ENCODE results near the gene C1QTNF12.
A peak's percentile ranks its signal among the peaks of the same experiment; 100 is the strongest.

The C1QTNF12 gene

DNA sequence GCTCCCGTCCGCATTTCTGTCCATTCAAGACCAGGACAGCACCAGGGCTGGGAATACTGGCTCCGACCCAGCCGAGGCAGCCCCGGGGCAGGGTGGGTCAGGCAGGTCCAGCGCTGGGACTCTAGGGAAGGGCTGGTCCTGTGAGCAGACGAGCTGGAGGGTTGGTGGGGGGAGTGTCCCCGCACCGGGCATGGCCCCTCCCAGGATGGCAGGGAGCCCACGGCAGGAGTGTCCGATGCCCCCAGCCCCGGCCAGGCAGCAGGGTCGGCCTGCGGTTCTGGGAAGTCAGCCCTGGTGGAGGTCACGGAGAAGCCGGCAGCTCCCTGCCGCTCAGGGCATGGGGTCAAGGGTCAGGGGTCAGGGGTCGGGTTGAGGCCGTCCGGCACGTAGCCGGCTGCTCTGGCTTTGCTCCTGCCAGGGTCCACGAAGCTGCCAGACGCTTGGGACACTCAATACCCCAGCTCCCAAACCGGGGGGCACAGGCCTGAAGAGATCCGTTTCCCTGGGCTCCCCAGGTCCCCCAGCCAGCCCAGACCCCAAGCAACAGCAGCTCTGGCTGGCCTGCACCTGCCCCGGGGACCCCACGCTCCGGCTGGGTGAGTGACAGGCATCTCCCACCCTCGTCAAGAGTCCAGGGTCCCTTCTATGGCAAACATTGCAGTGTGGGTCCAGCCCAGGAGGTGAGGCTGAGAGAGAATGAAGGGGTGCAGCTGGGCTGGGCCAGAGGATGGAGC lies 6.7 kb downstream of the C1QTNF12 start:
- DNase-seq, result no peak

DNA sequence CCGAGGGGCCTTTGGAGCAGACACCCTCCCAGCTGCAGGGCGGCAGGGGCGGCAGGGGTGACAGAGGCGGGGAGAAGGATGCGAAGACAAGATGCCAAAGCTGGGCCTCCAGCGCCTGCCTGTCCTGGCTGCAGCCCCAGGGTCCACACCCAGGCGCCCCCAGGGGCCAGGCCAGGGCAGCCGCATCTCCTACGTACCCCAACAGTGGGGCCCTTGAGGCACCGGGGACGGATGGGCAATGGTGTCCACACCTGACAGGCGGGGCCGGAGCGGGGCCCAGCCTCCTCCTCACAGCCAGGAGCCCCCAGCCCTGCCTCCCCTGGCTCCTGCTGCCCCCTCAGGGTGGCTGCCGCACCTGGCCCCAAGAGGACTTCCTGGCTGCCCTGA lies 7.3 kb downstream of the C1QTNF12 start:
- no peak for DNase-seq

DNA sequence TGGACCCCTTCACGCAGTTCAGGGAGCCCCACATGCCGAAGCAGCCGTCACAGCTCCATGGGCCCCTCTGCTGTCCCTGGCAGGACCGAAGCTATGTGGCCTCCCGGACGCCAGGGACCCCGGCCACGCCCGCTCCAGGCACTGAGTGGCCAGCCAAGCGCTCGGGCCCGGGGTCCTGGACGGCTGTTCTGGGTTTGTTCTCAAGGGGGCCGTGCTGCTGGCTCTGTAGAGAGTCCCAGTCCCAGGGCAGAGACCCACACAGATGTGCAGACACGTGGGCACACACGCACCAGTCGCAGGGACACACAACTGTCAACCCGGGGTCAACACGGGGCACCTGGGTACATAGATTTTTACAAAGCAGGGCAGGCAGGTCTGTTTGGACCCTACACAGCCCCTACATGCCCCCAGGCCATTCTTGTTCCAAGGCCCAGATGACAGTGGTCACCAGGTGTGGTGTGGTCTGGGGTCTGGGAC lies 7.8 kb downstream of the C1QTNF12 start:
- DNase-seq, result no peak

DNA sequence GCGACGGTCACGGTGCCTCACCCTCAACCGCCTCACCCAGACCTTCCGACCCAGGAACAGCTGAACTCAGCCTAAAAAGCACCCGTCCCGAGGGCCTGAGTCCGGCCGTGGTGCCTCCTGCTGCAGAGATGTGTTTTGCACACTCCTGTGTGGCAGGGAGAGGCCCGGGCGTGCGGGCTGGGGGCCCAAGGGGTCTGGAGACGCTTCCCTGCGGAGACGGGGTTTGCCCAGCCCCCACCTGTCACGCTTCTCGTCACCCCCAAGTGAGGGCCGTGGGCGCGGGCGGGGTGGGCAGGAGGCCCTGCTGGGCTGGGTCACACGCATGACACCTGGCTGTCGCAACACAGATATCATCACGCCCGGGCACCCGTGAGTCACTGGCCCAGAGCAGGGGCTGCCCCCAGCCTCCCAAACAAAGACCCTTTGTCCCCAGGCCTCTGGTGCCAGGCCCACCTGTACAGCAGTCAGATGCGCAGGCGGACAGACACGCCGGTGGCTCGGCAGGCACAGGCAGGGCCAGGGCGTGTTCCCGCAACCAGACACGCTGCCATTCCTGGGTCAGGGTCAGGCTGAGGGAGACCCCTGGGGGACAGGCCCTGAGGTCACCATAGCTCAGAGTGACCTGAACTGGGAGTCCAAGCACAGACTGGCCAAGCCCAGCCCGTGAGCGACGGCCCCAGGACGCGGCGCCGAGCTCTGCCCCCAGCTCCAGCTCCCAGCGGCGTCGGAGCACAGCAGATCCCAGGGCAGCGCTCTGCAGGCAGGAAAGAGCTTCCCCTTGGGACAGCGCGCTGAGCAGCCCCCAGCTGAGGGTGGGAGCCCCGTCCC lies 8.4 kb downstream of the C1QTNF12 start:
- DNase-seq, result no peak

DNA sequence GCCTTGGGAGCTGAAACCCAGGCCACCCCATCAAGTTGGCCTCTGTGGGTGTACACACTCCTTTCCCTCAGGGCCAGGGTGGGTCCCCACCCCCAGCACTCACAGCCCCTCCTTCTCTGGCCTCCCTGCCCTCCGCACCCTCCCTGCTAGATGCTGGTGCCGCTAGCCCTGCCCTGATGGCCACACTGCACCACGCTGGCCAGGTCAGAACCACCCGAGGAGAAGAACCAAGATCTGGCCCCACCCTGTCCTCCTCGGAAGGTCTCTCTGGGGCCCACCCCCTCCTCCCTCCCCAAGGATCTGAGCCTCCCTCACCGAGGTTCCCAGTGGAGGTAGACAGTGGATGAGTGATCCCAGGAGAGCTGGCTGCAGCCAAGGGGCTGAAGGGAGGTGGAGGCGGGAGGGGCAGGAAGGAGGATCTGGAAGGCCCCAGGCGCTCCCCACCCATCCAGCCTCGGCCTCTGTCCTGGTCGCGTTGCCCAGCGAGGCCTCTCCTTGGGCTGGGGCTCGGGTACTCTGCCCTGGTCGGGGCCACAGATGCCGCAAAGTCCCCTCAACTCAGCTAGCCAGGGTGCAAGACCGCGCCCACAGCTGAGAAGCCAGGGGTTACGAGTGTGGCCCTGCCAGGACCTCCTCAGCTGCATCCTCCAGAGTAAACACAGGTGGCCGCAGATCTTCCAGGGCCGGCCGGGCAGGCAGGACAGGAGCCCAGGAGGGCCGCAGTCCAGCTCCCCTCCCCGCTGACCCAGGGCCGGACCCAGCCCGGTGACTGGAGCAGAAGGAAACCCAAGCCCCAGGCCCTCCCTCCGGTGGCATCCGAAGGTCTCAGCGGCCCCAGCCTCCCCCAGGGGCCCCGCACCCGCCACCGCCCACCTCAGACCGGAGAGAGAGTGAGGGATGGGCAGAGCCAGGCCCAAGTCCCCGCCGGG lies 9.3 kb downstream of the C1QTNF12 start:
- DNase-seq, result no peak

DNA sequence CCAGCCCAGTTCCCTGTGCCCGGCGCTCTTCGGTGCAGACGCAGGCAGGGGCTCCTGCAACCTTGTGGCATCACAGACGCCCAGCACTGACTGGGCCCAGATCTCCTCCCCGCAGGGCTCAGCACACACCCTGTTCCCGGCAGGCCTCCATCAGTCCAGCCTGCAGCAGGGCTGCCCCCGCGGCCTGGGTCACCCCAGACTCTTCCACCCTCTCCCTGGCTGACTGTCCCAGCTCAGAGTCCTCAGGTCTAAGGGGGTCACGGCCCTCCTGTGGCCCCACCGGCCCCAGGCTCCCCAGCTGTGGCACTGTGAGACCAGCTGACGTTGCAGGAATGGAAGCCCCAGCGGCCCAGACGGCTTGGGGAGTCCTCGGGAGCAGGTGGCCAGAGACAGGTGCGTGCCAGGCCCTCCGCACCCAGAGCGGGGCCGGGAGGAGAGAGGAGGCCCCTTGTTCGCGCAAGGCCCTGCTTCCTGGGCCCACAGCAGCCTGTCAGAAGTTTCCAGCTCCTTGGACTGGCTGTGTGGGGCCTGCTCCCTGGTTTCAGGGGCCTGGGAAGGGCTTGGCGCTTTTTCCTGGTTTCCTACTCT lies 10.3 kb downstream of the C1QTNF12 start:
- no peak for DNase-seq

DNA sequence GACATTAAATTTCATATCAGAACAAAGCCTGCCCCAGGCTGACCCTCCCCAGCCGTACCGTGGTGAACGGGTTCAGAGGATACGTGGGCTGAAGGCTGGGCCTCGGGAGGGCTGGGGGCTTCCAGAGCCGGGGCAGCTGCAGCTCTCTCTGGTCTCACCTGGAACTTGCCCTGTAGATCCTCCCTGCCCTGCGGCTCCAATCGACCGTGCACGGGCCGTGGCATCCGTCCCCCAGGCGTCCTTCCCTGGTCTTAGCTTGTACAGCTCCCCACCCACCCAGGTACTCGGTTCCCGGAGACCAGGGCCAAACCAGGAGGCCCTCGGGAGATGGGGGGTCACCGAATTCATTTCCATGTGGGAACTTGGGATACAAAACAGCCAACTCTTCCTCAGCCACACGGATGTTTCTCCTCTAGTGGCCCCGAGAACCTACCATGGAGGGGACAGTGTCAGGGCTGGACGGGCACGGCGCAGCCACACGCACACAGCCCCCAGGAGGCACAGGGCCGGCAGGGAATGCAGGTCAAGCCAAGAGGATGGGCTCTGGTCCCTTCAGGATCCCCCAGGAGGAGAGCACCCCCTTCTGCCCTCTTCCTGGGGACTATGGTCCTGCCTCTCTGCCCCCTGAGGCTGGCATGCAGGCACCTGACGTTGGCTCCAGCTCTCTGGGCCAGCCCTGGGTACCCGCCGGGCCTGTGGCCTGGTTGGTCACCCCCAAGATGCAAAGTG lies 11.3 kb downstream of the C1QTNF12 start:
- DNase-seq, result no peak

DNA sequence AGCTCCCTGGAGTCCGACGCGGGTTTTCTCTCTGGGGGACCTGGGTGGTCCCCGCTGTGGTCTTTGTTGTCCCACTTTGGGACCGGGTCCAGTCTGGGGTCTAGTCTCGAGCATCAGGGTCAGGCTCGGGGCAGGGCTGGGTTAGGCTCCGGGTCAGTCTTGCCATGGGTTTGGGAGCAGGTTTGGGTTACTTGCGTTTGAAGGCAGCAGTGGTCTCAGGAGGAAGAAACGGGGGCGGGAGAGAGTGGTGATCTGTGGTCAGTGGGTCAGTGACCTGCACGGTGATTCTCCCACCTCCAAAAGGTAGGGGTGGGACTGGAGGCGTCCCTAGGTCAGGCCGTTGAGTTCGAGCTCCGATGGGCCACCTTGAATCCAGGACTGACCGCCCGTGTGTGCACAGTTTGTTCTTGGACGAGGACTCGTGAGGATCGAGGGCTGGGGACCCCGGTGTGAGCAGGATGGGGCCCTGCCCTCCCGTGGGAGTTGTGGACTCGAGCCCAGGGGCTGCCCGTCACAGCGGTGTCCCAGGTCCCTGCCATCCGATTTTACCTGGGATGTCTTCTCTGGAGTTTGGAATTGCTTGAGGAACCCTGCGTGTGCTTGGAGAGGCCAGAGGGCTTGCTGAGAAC lies 12.2 kb downstream of the C1QTNF12 start:
- no peak for DNase-seq

DNA sequence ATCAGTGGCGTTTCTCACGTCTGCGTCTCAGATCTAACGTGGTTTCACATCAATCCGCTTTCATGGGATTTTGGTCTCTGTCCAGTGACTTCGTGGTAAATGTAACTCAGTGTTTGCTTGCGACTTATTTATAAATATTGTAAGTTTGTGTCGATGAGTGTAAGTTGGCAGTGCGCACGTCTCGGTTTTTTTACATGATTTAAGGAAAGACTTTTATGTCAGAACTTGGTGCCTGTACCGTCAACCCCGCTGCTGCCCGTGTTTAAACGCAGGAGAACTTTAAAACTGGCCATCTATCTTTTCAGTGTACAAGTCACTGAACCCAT lies 13.0 kb downstream of the C1QTNF12 start:
- no peak for DNase-seq

DNA sequence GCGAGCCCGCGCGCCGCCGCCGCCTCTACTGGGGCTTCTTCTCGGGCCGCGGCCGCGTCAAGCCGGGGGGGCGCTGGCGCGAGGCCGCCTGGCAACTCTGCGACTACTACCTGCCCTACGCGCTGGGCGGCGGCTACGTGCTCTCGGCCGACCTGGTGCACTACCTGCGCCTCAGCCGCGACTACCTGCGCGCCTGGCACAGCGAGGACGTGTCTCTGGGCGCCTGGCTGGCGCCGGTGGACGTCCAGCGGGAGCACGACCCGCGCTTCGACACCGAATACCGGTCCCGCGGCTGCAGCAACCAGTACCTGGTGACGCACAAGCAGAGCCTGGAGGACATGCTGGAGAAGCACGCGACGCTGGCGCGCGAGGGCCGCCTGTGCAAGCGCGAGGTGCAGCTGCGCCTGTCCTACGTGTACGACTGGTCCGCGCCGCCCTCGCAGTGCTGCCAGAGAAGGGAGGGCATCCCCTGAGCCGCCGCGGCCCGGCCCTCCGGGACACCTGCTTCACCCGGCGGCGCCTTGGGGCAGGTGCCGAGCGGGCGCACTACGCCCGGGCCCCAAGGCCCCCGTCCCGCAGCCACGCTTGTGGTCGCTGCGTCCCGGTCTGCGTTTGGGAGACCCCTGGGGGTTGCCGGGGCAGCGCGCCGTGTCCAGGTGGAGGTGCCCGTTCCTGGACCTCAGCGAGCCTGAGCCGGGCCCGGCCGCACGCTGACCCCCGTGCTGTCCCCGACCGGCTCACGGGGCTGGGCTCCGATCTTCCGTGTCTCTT lies 13.5 kb downstream of the C1QTNF12 start:
- DNase-seq, result no peak

DNA sequence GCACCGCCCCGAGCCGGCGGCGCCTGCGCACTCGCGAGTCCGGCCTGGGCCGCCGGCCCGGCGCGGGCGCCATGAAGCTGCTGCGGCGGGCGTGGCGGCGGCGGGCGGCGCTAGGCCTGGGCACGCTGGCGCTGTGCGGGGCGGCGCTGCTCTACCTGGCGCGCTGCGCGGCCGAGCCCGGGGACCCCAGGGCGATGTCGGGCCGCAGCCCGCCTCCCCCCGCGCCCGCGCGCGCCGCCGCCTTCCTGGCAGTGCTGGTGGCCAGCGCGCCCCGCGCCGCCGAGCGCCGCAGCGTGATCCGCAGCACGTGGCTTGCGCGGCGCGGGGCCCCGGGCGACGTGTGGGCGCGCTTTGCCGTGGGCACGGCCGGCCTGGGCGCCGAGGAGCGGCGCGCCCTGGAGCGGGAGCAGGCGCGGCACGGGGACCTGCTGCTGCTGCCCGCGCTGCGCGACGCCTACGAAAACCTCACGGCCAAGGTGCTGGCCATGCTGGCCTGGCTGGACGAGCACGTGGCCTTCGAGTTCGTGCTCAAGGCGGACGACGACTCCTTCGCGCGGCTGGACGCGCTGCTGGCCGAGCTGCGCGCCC lies 14.2 kb downstream of the C1QTNF12 start, which contains the start of gene B3GALT6:
B3GALT6 (plus strand) TSS at position 30 of the 588 bp plus-strand sequence; CDS start at position 72, 42 bp downstream.
- DNase-seq, result no peak

DNA sequence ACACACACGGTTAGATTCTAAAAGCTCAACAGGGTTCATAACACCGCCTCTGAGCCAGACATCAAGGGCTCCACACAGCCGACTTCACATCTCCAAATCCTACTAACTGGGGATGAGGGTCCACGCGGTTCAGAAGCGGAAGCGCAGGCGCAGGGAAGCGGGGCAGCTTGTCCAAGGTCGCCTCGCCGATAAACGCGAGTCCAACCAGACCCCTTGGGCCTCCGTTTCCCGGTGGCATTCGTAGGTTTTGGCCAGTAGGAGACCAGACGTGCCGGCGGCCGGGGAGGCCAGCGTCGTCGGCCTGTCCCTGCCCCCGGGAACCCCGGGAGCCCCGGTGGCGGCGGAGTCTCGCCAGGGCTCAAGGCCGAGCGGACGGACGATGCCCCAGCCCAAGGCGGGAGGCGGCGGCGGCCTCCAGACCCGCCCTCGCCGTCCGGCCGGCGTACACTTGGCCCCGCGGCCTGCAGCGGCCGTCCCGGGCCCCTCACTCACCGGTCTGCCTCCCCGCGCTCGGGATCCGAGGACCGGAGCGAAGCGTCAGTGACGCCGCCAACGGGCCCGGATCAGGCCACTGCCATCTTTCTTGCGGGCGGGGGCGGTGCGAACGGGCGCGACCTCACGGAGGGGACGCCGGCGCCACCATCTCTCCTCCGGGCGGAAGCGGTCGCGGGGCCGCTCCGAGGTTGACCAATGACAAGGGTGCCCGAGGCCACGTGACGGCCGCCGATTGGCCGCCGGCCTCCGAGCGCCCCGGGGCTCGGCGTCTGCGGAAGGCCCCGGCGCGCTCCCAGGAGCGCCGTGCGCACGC lies 14.9 kb downstream of the C1QTNF12 start, which contains the start of gene SDF4:
SDF4 (minus strand) TSS at position 602 of the 808 bp plus-strand sequence. CDS start 3,229 bp downstream, outside the sequence.
- peak; percentile 85 to 96 (median 95) for DNase-seq

DNA sequence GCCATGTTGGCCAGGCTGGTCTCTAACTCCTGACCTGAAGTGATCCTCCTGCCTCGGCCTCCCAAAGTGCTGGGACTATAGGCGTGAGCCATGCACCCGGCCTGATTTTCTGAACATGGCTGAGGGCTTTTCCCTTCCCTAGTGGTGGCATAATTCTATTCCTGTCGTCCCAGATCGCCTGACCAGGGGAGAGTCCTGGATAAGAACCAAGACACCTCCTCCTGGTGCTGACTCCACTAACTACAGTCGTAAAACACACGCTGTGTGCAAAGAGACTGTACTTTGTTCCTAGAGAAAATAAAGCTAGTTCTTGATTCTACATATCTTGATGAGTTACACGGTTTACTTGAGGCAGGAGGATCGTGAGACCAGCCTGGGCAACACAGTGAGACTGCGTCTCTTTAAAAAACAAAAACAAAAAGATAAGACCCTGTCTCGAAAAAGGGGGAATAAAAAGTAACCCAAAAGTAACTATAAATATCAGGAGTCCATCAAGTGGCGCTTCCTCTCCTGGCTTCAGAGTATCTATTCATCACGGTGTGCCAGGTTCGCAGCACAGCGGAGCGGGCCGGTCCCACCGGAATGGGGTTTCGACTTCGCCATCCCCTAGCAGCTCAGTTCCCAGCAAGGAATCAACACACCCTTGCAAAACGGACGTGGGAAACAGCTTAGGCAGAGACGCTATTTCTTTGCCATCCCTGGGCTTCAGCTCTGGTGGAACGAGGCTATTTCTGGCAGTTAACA lies 15.7 kb downstream of the C1QTNF12 start:
- DNase-seq, result no peak

DNA sequence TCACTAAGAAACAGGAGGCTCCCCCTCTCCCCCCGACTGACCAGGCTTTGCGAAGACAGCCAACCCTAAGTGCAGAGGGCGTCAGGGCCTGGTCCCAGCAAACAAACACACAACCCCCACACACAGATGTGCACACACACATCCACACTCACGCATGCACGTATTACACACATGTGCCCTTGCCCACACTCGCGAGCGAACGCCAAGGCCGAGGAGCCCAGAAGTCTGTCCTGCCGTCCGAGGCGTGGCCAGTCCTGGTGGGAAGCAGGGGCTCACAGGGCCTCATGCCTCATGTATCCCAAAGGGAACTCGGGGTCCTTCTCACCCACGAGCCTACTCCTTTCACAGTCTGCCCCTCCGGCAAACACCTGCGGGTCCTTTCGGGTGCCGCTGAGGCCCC lies 16.8 kb downstream of the C1QTNF12 start:
- no peak for DNase-seq

DNA sequence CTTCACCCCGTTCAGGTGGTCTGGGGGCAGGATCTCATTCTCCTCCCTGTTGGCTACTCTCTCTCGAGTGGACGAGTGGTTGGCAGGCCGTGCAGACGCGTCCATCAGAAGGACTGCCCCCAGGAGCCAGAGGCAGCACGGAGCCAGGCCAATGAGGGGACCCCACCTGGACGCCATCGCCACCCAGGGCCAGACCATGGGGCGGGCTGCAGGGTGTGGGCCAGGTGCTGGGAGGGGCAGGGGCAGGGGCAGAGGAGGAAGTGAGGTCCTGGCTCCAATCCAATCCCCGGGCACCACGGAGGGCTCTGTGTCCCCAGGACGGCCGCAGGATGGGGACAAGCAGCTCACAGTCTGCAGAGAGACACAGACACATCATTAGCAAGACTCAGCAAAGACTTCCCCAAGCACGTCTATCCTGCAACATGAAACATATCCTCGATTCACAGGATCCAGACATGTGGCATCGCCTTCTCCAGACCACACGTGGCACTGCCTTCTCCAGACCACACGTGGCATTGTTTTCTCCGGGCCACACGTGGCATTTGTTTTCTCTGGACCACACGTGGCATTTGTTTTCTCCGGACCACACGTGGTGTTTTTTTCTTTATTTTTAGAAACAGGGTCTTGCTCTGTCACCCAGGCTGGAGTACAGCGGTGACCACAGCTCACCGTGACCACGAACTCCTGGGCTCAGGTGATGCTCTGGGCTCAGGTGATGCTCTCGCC lies 17.8 kb downstream of the C1QTNF12 start:
- no peak for DNase-seq

DNA sequence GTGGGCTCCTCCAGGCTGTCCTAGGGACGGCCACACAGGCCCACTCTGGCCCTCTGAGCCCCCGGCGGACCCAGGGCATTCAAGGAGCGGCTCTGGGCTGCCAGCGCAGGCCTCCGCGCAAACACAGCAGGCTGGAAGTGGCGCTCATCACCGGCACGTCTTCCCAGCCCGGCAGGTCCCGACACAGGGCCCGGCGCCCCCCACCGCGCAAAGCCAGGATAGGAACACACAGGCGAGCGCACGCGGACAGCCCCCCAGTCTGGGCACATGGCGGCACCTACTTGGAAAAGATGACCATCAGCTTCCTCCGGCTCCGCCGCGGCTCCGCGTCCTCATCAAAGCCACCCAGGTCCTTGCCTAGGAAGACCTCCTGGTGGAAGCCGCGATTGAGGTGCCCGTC lies 18.3 kb downstream of the C1QTNF12 start:
- DNase-seq, result no peak

DNA sequence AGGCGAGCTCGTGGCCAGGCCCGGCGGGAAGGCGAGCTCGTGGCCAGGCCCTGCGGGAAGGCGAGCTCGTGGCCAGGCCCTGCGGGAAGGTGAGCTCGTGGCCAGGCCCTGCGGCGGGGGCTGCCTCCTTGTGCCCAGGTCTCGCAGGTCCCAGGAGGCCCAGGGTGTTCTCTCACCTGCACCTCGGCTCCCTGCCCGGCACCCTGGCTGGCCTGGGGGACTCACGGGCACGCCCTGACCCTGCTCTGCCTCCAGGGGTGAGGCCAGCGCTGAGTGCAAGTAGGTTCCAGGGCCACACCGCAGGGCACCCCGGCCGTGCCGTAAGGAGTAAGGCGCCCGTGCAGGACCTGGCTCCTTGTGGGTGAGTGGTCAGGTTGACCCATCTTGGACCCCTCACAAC lies 19.1 kb downstream of the C1QTNF12 start:
- no peak for DNase-seq

All from activated CD4-positive, CD25-positive, alpha-beta regulatory T cell (primary cell).